GM10248 (cell line): ENCODE results near the gene VPS37C.

Source experiments
- CTCF ChIA-PET: fragments of 300-600 bp; sonication (Branson Sonifier 250); formaldehyde crosslinking; extraction: SDS; loops from one replicate; lab custom pipeline; 2021; ENCODE audit warnings: antibody characterized with exemption; lab: Yijun Ruan, JAX
- POLR2A ChIA-PET: fragments of 350-650 bp; sonication (Branson Sonifier 250); formaldehyde crosslinking; extraction: SDS; loops from one replicate; lab custom pipeline; 2020; ENCODE audit warnings: antibody characterized with exemption; lab: Yijun Ruan, JAX
- DNase-seq: peaks from one replicate; pipeline ENCODE4 v3.0.0; 2012; ENCODE audit errors: extremely low spot score
- TF ChIP-seq, protein P1 (sequence below): IDR thresholded peaks from 2 replicates; pipeline ENCODE4 v1.5.1; 2012; ENCODE audit warnings: mild to moderate bottlenecking, low read depth; ENCODE audit errors: extremely low read depth, missing control alignments, control extremely low read depth

The VPS37C gene

DNA sequence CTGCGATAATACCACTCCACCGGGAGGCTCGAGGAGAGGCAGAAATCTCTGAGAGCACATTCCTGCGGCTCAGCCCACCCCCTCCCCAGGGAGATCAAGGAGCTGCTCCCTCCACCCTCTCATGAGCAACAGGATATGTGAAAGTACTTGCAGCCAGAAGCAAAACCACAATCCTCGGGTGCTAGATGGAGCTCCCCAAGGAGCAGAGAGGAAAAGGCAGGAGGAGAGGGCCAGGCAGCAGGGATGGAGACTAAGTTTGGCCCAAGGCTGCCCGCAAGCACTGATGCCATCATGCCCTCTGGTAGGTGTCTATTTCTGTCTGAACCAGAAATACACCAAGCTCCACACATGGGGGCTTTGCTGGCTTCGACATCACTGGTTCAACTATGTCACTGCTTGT, 22.3 kb downstream of the VPS37C start:
- DNase-seq = no peak
- ChIA-PET CTCF (interaction anchor here (0.8 to 7.1 kb wide), 10 partner anchors 10 to 308 kb away, joined by 3 to 65 read pairs (median 4); no protein-coding TSS in a partner anchor), POLR2A (no interaction called here)
- TF ChIP-seq, protein P1, sequence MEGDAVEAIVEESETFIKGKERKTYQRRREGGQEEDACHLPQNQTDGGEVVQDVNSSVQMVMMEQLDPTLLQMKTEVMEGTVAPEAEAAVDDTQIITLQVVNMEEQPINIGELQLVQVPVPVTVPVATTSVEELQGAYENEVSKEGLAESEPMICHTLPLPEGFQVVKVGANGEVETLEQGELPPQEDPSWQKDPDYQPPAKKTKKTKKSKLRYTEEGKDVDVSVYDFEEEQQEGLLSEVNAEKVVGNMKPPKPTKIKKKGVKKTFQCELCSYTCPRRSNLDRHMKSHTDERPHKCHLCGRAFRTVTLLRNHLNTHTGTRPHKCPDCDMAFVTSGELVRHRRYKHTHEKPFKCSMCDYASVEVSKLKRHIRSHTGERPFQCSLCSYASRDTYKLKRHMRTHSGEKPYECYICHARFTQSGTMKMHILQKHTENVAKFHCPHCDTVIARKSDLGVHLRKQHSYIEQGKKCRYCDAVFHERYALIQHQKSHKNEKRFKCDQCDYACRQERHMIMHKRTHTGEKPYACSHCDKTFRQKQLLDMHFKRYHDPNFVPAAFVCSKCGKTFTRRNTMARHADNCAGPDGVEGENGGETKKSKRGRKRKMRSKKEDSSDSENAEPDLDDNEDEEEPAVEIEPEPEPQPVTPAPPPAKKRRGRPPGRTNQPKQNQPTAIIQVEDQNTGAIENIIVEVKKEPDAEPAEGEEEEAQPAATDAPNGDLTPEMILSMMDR = no peak

DNA sequence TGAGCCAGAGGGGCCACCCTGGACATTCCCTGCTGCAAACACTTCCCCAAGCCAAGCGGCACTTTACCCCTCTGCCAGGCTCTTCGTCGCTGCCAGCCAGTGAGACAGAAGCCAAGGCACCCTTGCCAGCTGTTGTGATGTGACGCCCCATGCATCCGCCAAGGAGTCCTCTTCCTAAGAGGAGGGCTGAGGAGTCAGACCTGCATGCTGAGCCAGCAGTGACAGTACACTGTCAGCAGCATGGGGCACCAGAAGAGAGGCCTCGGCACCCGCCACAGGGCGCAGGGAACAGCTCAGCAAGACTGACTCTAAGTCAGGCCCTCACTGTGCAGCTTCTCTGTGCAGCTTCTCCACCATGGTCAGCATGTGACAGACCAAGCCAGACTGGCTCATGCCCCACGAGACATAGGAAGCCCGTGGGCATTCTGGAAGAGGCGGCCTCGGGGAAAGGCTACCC, 26.4 kb downstream of the VPS37C start:
- no peak for DNase-seq
- POLR2A ChIA-PET = no interaction called here
- TF ChIP-seq, protein P1 = no peak
- CTCF ChIA-PET = interaction anchor here (0.9 to 2.9 kb wide), 4 partner anchors 9 to 165 kb away, joined by 3 to 11 read pairs (median 6); no protein-coding TSS in a partner anchor

DNA sequence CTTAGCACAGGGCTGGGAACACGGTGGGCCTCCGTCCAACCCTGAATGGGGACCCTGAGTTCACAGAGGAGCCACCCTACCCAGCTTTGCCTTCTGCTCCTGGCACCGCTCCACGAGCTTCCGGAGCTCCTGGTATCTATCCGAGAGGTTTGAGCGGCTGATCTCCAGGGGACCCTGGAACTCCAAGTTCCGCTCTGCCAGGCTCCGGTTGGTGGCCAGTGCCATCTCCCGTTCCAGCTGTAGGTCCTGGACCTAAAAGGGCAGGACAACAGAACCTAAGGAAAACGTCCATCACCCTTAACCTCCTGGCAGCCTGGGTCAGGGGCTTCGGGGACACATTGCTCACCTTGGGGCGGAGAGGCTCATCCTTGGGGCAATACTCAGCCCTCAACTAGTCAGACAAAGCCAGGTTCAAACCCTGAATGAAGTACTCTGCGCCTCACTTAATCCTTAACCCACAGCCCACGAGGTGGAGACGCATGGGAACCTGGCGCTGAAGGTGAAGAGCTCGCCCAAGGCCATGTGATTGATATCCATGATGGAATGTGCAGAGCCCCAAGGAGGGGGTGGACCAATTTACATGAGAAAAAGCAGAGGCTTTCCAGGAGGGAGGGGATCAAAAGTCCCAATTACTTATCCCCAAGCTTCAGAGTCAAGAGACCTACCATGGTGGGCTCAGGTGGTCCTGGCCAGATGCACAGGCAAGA, 27.1 kb downstream of the VPS37C start:
- ChIA-PET CTCF (interaction anchor here (0.9 to 2.9 kb wide), 5 partner anchors 8 to 165 kb away, joined by 3 to 11 read pairs (median 3); no protein-coding TSS in a partner anchor), POLR2A (no interaction called here)
- no peak for DNase-seq
- TF ChIP-seq, protein P1 = no peak

DNA sequence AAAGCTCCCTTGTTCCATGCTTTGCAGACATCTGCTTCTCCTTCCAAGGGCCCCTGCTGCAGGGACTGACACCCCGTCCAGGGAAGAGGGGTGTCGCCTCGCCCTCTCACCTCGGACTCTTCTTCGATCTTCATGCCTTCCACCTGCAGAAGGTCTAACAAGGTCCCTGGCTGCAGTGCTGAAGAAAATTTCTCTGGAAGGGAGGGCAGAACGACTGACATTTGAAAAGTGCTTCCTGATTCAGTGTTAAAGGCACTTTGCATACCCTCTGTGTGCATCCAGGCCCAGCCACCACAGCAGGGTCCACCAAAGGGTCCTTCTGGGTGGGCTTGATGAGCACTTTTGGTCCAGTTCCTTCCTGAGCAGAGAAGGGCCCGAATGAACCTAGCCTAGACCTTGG, 28.1 kb downstream of the VPS37C start:
- TF ChIP-seq, protein P1 = no peak
- DNase-seq = no peak
- ChIA-PET POLR2A (no interaction called here), CTCF (interaction anchor here (0.9 kb wide), 2 partner anchors 20 to 54 kb away, joined by 3 read pairs; no protein-coding TSS in a partner anchor)

DNA sequence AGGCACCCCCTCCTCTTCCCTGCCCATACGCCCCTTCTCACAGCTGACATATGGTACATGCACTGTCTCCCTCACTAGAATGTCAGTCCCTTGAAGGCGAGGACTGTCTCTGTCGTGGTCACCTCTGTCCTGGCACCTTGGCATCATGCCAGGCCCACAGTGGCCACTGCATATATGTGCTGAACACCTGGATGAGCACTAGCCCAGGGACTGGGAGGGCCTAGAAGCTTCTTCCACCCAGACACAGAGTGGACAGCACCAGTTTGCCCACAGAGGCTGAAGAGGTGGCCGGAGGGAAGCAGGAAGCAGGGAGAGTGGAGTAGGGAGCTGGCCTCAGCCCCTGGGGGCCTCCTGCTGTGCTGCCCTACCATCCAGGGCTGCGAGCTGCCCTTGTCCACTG, 28.6 kb downstream of the VPS37C start:
- ChIA-PET POLR2A (no interaction called here), CTCF (interaction anchor here (0.9 kb wide), 1 partner anchor 19 kb away, joined by 3 read pairs; no protein-coding TSS in a partner anchor)
- TF ChIP-seq, protein P1 = no peak
- no peak for DNase-seq

DNA sequence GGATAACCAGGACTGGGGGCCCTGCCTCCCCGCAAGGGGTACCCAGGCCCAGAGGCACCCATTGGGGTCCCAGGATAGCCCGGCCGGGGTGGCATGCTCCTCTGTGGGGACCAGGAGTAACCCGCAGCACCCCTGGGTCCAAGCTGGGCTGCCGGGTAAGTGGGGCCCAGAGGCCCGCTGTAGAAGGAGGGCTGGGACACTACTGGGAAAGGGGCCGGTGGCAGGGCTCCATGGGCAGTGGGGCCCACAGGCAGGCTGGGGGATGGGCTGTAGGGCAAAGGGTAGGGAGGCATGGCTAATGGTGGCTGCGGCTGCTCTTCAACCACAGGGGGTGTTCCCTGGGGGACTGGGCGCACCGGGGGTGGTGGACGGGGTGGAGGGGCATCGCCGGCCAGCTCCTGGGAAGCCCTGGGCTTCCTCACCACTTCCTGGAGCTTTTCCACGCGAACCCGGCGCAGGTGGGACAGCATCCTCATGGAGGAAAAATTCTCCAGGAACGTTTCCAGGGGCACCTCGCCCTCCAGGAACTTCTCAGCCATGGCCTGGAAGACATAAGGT, 29.1 kb downstream of the VPS37C start:
- CTCF ChIA-PET = interaction anchor here (0.9 kb wide), 1 partner anchor 19 kb away, joined by 3 read pairs; no protein-coding TSS in a partner anchor

More for the DNA sequence above, 29.1 kb downstream of the VPS37C start:
- DNase-seq = no peak
- POLR2A ChIA-PET = no interaction called here
- TF ChIP-seq, protein P1 = no peak
